ENCODE results near the gene DBT. TPM values are rescaled to one million over a fixed set of nuclear protein-coding genes. Genes with fewer than 3 reads are reported as not detected.

Gene DBT
- total and polyA plus RNA-seq, 2 of the 8 experiments (the other 6 are each of a cell fraction or from before 2014, with no cell fraction given) = 3.3 to 24.6 TPM

GRCh38 chr1:100183370-100183769 is 66.3 kb downstream of the DBT start (continued):
- TF ChIP-seq CHD7 (IDR thresholded peaks at IDR 0.05; ENCODE audit: insufficient replicate concordance, low read length) (no peak), POLR2AphosphoS5 (IDR thresholded peaks at IDR 0.05; ENCODE audit: low read depth, low read length) (no peak), YY1 (IDR thresholded peaks at IDR 0.05; ENCODE audit: low read depth, low read length) (no peak), NRF1 (IDR thresholded peaks at IDR 0.05; ENCODE audit: low read depth, low read length) (no peak), CBX5 (IDR thresholded peaks at IDR 0.05; ENCODE audit: low read depth, low read length) (no peak), RBBP5 (IDR thresholded peaks at IDR 0.05; ENCODE audit: borderline replicate concordance, low read depth, low read length) (no peak), POLR2A (IDR thresholded peaks at IDR 0.05; ENCODE audit: control extremely low read depth in 1 of 2, low read depth in 2 of 2, low read length in 2 of 2) (no peak), ASH2L (IDR thresholded peaks at IDR 0.05; ENCODE audit: low read length) (no peak), SRF (IDR thresholded peaks at IDR 0.05; ENCODE audit: low read depth, low read length) (no peak), RXRA (IDR thresholded peaks at IDR 0.05; ENCODE audit: insufficient read depth, low read depth, low read length) (no peak), HDAC6 (IDR thresholded peaks at IDR 0.05; ENCODE audit: low read depth, low read length) (no peak), CHD1 (IDR thresholded peaks at IDR 0.05; ENCODE audit: low read depth, low read length) (no peak), SIRT6 (IDR thresholded peaks at IDR 0.05; ENCODE audit: low read length) (no peak), GABPA (IDR thresholded peaks at IDR 0.05; ENCODE audit: borderline replicate concordance, insufficient read depth, low read length) (no peak)

Data from H1 (cell line).